DMS53 treated with DMSO at 0.1 percent for 48 hours (cell line): Measurements from ENCODE around the gene PCCA.

Experiments used
- DNase-seq: peaks from one replicate; lab custom pipeline; 2025; ENCODE audit not compliant: unreplicated experiment; lab: John Stamatoyannopoulos, UW

Gene PCCA

GRCh38 chr13:100495455-100495854 is 406.6 kb downstream of the PCCA start:
- no peak for DNase-seq

GRCh38 chr13:100497389-100497788 is 408.5 kb downstream of the PCCA start:
- no peak for DNase-seq

GRCh38 chr13:100502446-100502845 is 413.6 kb downstream of the PCCA start:
- no peak for DNase-seq

GRCh38 chr13:100503622-100504021 is 414.7 kb downstream of the PCCA start:
- DNase-seq = no peak

GRCh38 chr13:100506154-100506553 is 417.3 kb downstream of the PCCA start:
- DNase-seq = no peak

- no peak for DNase-seq
These were observed 417.9 kb downstream of the PCCA start for GRCh38 chr13:100506600-100507422.

GRCh38 chr13:100508455-100508854 is 419.6 kb downstream of the PCCA start:
- DNase-seq = no peak

- DNase-seq = no peak
These were observed 420.1 kb downstream of the PCCA start for GRCh38 chr13:100508996-100509395.

- DNase-seq = no peak
These were observed 421.5 kb downstream of the PCCA start for GRCh38 chr13:100510208-100510957.

- DNase-seq = no peak
These were observed 422.6 kb downstream of the PCCA start for GRCh38 chr13:100511466-100511865.

GRCh38 chr13:100512422-100512821 is 423.5 kb downstream of the PCCA start:
- DNase-seq = no peak

GRCh38 chr13:100513171-100513570 is 424.3 kb downstream of the PCCA start:
- no peak for DNase-seq

GRCh38 chr13:100513987-100514670 is 425.2 kb downstream of the PCCA start:
- no peak for DNase-seq

GRCh38 chr13:100514788-100515409 is 426.0 kb downstream of the PCCA start:
- no peak for DNase-seq

GRCh38 chr13:100515410-100515800 is 426.5 kb downstream of the PCCA start:
- no peak for DNase-seq

- no peak for DNase-seq
These were observed 428.2 kb downstream of the PCCA start for GRCh38 chr13:100517135-100517534.

GRCh38 chr13:100517728-100518127 is 428.8 kb downstream of the PCCA start:
- no peak for DNase-seq

- no peak for DNase-seq
These were observed 429.6 kb downstream of the PCCA start for GRCh38 chr13:100518394-100519062.

- DNase-seq = no peak
These were observed 430.7 kb downstream of the PCCA start for GRCh38 chr13:100519626-100520025.

- DNase-seq = no peak
These were observed 432.3 kb downstream of the PCCA start for GRCh38 chr13:100520936-100521850.
